OCI-M2 (cell line): ENCODE data around the gene NLRP11.

ENCODE experiments used
- DNase-seq: peaks from one replicate; lab custom pipeline; 2025; ENCODE audit not compliant: unreplicated experiment; lab: John Stamatoyannopoulos, UW

The NLRP11 gene

GRCh38 chr19:55831846-55832245 lies at the start of gene NLRP11:
Gene NLRP11, minus strand, starts transcription at chr19:55831999. Its CDS starts 13,825 bp downstream, at chr19:55818174.
- no peak for DNase-seq

DNA sequence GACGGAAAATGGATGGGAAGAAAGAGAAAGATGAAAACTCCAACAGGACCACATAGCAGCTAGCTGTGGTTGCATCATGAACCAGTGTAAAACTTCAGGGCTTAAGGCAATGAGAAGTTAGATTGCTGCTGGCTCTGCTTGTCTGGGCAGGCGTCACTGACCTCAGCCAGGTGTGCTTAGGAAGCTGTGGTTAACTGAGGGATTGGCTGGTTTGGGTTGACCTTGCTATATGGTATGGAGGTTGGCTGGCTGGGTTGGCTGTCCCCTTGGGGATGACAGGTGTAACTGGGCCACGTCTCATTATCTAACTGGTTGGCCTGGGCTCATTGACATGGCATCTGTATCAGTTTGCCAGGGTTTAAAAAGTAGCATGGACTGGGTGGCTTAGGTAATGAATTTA lies 45.4 kb upstream of the NLRP11 start:
- no peak for DNase-seq

- no peak for DNase-seq
Observed at GRCh38 chr19:55870736-55871135, 38.9 kb upstream of the NLRP11 start.

DNA sequence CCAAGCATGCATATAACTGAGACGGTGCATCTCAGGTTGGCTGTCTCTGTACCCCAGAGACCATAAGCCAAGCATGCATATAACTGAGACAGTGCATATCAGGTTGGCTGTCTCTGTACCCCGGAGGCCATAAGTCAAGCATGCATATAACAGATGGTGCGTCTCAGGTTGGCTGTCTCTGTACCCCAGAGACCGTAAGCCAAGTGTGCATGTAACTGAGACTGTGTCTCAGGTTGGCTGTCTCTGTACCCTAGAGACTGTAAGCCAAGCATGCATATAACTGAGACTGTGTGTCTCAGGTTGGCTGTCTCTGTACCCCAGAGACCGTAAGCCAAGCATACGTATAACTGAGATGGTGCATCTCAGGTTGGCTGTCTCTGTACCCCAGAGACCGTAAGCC lies 35.3 kb upstream of the NLRP11 start:
- DNase-seq = no peak

DNA sequence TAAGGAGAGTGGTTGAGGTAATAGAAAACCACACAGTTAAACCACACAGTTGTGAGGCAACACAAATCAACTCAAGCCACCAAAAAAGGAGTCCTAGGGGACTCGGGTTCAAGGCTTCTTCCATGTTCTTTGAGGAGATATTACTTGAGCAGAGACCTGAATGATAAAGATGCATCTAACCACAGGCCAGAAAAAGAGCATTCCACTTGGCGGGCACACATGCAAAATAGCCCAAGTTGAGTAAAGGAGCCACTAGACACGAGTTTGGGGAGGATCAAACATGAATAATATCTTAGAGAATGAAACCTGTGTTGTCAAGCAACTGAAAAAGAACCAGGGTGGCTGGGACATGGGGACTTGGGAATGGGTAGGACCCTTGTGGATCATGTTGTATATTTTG lies 34.7 kb upstream of the NLRP11 start:
- DNase-seq = no peak

GRCh38 chr19:55858969-55859368 lies 27.2 kb upstream of the NLRP11 start:
- DNase-seq = no peak

GRCh38 chr19:55858401-55858800 lies 26.6 kb upstream of the NLRP11 start:
- no peak for DNase-seq

- DNase-seq = no peak
Observed at GRCh38 chr19:55857974-55858373, 26.2 kb upstream of the NLRP11 start.

GRCh38 chr19:55857149-55857548 lies 25.4 kb upstream of the NLRP11 start:
- DNase-seq = no peak

GRCh38 chr19:55855160-55855559 lies 23.4 kb upstream of the NLRP11 start:
- DNase-seq = no peak

GRCh38 chr19:55838906-55839305 lies 7.1 kb upstream of the NLRP11 start:
- no peak for DNase-seq

DNA sequence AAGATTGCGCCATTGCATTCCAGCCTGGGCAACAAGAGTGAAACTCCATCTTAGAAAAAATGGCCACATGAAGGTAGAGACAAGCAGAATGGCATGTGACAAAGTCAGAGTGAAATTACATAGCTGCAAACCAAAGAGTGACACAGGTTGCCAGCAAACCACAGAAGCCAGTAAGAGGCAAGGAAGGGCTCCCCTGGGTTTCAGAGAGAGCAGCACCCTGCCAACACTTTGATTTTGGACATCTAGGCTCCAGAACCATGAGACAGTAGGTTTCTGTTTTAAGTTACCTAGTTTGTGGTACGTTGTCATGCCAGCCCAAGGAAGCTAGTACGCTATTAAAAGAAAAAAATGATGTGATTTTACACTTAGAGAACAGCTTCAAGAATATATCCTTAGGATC lies 6.5 kb upstream of the NLRP11 start:
- DNase-seq = no peak

DNA sequence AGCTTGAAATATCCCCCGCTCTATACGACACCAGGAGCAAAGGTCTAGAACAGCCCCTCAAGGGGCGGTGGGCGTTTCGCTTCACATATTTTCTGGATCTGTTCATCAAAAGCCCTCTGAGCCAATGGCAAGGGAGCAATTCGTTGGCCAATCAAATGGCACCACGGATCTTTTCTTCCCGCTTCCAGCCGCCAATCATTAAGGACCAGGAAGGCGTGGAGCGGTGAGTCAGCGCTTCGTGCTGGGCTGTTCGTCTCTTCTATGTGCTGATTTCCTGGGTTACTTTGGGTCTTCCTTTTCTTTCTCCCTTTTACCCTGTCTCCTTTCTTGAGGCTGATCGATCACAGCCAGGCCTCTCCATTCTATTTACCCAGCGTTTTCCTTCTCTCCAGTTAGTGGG lies 4.5 kb upstream of the NLRP11 start, which contains the start of gene NLRP4:
TSS of gene NLRP4 (plus strand) at position 201 of the 400 bp plus-strand sequence. CDS start 15,541 bp downstream, outside the sequence.
- no peak for DNase-seq

- DNase-seq = no peak
Observed at GRCh38 chr19:55832676-55833075, 877 bp upstream of the NLRP11 start.

DNA sequence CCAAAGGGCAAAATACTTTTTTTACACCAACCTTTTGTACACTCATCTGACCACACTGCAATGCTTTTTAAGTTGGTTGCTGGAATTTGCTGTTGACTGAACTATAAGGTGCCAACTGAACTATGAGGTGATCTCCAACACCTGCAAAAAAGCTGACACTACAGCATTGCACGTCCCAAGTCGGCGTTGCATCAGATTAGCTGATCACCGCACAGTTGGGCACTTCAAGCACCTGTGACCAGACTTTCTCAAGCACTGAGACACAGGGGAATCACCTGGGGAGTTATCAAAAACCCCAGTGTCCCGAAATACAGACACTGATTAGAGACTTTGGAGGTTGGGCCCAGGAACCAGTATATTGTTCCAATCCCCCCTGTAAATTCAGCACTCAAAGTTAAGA lies 1.1 kb downstream of the NLRP11 start:
- no peak for DNase-seq

DNA sequence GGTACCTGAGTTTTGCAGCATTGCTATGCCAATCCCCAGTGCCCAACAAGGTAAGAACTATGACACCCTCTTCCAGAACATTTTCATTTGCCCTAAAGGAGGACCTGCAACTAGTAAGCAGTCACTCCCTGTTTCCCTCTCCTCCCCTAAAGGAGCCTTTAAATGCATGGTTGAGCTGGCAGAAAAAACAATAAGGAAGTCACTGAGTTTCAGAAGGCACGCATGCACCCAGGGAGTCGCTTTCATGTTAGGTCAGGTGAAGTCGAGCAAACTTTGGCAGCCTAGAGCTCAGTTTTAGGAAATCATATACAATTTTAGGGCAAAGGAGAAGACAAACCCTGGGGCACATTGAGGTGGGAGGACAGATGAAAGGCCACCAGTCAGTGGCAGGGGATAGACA lies 11.8 kb downstream of the NLRP11 start:
- no peak for DNase-seq

- DNase-seq = no peak
Observed at GRCh38 chr19:55813906-55814305, 17.9 kb downstream of the NLRP11 start.

- DNase-seq = no peak
Observed at GRCh38 chr19:55812449-55812848, 19.4 kb downstream of the NLRP11 start.

DNA sequence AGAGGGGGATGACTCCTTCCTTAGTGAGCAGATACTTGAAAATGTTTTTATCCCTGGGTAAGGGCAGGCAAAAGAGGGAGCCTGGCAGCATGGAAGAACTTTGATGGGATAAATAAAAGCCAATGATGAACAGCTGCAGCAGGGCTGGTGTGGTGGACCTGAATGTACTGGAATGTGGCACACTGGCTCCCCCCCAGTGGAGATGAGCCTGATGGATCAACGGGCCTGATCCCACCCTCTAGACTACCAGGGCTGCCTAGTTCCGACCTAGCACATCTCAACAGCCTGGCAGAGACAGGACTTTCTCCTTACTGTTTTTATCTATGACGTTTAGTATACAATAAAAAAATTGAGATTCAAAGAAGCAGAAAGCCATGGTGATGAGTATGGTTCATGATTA lies 20.5 kb downstream of the NLRP11 start:
- DNase-seq = no peak

GRCh38 chr19:55809381-55810058 lies 22.3 kb downstream of the NLRP11 start:
- no peak for DNase-seq

DNA sequence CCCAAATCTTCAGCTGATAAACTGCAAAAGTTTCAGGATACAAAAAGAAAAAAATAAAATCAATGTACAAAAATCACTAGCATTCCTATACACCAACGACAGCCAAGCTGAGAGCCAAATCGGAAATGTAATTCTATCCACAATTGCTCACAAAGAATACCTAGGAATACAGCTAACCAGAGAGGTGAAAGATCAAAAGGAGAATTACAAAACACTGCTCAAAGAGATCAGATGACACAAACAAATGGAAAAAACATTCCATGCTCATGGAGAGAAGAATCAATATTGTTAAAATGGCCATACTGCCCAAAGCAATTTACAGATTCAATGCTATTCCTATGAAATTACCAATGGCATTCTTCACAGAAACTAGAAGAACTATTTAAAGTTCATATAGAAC lies 29.5 kb downstream of the NLRP11 start:
- no peak for DNase-seq

DNA sequence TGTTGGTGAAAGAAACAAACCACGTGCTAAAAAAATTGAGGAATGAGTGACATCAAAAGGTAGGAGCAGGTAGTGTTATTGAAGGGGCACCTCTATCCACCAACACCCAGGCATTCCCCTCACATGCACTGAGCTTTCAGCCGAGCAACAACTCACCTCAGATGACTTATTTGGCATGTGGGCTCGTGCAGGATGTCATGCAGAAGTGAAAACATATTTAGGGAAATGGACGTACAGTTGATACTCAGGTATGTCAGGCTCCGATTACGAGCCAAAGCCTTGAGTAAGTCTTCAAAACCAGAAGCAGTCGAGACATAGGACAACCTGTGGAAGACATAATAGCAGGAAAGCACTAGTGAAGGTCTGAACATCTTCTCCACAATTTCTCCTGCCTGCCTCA lies 30.4 kb downstream of the NLRP11 start:
- no peak for DNase-seq

DNA sequence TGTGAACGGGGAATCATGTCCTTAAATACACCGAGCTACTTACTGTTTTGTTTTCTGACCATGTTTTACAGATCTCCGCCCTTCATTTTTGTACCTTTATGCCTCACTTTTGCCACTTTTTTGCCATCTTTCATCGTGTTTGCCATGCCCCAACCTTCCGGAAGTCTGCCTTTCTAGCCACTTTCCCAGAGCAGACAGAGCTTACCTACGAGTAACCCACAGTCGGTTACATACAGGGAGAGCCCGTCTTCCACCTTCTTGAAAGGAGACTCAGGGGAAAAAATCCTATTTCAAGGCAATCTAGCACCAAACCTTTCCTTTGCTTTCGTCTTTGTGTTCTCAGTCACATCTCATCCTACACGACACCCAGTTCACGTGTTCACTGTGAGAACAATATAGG lies 36.8 kb downstream of the NLRP11 start:
- DNase-seq = no peak
